Mucosa of descending colon (tissue), 3 donors: Measurements from ENCODE around the gene SLC6A4. TPM values are rescaled to one million over a fixed set of nuclear protein-coding genes. Genes with fewer than 3 reads are reported as not detected.

ENCODE experiments used
- ATAC-seq: fragments of 200-7000 bp; cut with Tn5 transposase; one replicate; pipeline ENCODE4 v1.9.1; 2020; ENCODE audit warnings: mild to moderate bottlenecking, moderate library complexity
- DNase-seq, 3 donors: peaks; one replicate each; pipeline ENCODE4 v3.0.0-alpha.2; 2020
- H3K36me3 ChIP-seq: fragments of 200-600 bp; one replicate; pipeline ENCODE4 v1.8.0; 2021; ENCODE audit warnings: low read depth, mild to moderate bottlenecking
- H3K4me1 ChIP-seq: fragments of 200-600 bp; one replicate; pipeline ENCODE4 v1.8.0; 2021; ENCODE audit warnings: low read depth, mild to moderate bottlenecking
- H3K4me3 ChIP-seq: fragments of 200-600 bp; one replicate; pipeline ENCODE4 v1.8.0; 2021; ENCODE audit warnings: mild to moderate bottlenecking
- H3K9me3 ChIP-seq: fragments of 200-600 bp; one replicate; pipeline ENCODE4 v1.8.0; 2021; ENCODE audit warnings: mild to moderate bottlenecking
- intact Hi-C, 2 donors: fragments of 100-400 bp; cut with DNase I in 1 of 2; cut with micrococcal nuclease in 1 of 2; formaldehyde crosslinking; loops; one replicate each; pipeline versions ENCODE4 v1.11.0 to v1.11.1; 2022; cut with DNase I, micrococcal nuclease
- total RNA-seq, 3 donors: library from RNA; stranded (reverse); fragmentation: NEBNext Ultra II Directional in 2 of 3; extraction: Animal tissue kit (Norgen Biotek cat#: 25700) in 2 of 3; gene quantifications; one replicate each; pipeline versions ENCODE4 v1.2.1 to v1.2.4, GENCODE V29; 2021 to 2023
- TF ChIP-seq, protein P1 (sequence below): fragments of 200-600 bp; IDR thresholded peaks from one replicate; pipeline ENCODE4 v1.8.0; 2022; ENCODE audit warnings: antibody characterized with exemption, mild to moderate bottlenecking
- donor health status: DM: no; HTN: no; CAD: no; lungs with moderate emphysema.
- donor health status: DM: no; HTN: no; CAD: no.
- donor health status: DM: no; HTN: yes; CAD: no.

The SLC6A4 gene
- total RNA-seq, 3 donors from 2014 or later, result 0.32 to 1.8 (median 1.2) TPM

- Histone ChIP-seq H3K36me3 (no peaks in the 10 kb centered on the region), H3K4me3 (no peak overlapping the region), H3K9me3 (no peaks in the 10 kb centered on the region), H3K4me1 (no peaks in the 10 kb centered on the region)
- ATAC-seq (no peak), DNase-seq (no peak)
- intact Hi-C loops, result no loop called here
- TF ChIP-seq, protein P1, sequence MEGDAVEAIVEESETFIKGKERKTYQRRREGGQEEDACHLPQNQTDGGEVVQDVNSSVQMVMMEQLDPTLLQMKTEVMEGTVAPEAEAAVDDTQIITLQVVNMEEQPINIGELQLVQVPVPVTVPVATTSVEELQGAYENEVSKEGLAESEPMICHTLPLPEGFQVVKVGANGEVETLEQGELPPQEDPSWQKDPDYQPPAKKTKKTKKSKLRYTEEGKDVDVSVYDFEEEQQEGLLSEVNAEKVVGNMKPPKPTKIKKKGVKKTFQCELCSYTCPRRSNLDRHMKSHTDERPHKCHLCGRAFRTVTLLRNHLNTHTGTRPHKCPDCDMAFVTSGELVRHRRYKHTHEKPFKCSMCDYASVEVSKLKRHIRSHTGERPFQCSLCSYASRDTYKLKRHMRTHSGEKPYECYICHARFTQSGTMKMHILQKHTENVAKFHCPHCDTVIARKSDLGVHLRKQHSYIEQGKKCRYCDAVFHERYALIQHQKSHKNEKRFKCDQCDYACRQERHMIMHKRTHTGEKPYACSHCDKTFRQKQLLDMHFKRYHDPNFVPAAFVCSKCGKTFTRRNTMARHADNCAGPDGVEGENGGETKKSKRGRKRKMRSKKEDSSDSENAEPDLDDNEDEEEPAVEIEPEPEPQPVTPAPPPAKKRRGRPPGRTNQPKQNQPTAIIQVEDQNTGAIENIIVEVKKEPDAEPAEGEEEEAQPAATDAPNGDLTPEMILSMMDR, result no peak
Measured at GRCh38 chr17:30218799-30219198, 16.7 kb downstream of the SLC6A4 start.

DNA sequence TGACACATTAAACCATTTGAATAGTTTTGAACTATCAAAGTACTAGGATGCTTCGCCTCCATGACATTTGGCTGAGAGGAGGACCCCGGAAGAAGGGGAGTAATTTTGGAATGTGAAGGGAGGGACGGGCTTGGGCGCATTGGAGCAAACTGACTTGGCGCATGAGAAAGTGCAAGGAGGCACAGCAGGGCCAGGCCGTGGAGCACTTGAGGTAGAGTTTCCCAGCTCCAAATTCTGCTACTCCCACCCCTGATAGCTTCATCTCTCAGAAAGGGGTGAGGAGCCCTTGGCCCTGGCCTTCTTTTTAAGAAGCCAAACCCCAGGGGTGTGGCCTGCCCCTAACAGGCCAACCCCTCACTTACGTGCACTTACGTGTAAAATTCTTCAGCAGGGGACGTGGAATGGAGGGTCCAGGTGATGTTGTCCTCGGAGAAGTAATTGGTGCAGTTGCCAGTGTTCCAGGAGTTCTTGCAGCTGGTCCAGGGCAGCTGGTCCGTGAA, 17.7 kb downstream of the SLC6A4 start:
- Histone ChIP-seq H3K9me3 (no peaks in the 10 kb centered on the region), H3K4me3 (no peak overlapping the region), H3K4me1 (no peaks in the 10 kb centered on the region), H3K36me3 (no peaks in the 10 kb centered on the region)
- TF ChIP-seq, protein P1, result no peak
- no peak for DNase-seq
- no peak for ATAC-seq
- intact Hi-C loops, result no loop called here

DNA sequence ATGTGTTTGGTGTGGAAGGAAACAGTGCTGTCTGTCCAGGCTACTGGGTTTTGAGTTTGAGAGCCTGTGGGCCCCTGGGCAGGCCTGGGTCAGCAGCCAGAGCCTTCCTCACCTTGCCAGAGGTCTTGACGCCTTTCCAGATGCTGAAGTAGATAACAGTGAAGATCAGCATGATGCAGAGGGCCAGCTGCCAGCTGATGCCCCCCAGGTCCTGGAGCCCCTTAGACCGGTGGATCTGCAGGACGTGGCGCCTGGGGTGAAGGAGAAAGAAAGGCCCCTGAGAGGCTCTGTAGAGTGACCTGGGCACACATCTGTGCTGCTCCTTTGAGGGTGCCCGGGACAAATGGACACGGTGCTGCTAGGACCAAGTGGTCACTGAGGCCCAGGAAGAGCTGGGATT, 18.4 kb downstream of the SLC6A4 start:
- ATAC-seq (no peak), DNase-seq (no peak)
- no peaks in the 10 kb centered on the region for H3K36me3 ChIP-seq
- TF ChIP-seq, protein P1, result no peak
- H3K4me1 ChIP-seq, result no peaks in the 10 kb centered on the region
- no peaks in the 10 kb centered on the region for H3K9me3 ChIP-seq
- intact Hi-C loops, result no loop called here
- no peak overlapping the region for H3K4me3 ChIP-seq

- Histone ChIP-seq H3K9me3 (no peaks in the 10 kb centered on the region), H3K4me3 (no peak overlapping the region), H3K36me3 (no peaks in the 10 kb centered on the region), H3K4me1 (no peaks in the 10 kb centered on the region)
- intact Hi-C loops, result no loop called here
- TF ChIP-seq, protein P1, result no peak
- DNase-seq, result no peak
- ATAC-seq, result no peak
Measured at GRCh38 chr17:30212750-30213149, 22.7 kb downstream of the SLC6A4 start.

DNA sequence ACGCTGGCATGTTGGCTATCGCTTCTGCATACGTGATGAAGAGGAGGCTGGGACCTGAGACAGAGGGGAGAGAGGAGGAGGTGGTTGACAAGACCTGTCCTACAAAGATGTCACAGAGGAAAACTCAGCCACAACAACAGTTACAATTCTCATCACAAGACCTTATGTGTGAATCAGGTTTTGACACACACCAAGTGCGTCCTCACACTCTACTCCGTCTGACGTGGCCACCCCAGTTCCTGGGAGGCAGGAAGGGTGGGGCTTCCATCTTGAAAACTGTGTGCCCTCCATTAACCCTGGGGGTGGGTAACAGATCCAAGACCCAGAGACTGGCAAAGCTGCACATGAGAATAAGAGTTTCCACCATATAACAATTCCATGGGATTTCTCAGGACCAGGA, 24.1 kb downstream of the SLC6A4 start:
- intact Hi-C loops, result no loop called here

More for the DNA sequence above, 24.1 kb downstream of the SLC6A4 start:
- TF ChIP-seq, protein P1, result no peak
- DNase-seq, result no peak
- Histone ChIP-seq H3K4me1 (no peaks in the 10 kb centered on the region), H3K9me3 (no peaks in the 10 kb centered on the region), H3K36me3 (no peaks in the 10 kb centered on the region), H3K4me3 (no peak overlapping the region)
- no peak for ATAC-seq
